GM23248 (cell line): ENCODE results near the gene FAM131A.

Source experiments
- EZH2 ChIP-seq: fragments of 200-600 bp; sonication (generic); IDR thresholded peaks from 2 replicates; pipeline ENCODE4 v1.6.1; 2018; ENCODE audit warnings: antibody characterized with exemption, mild to moderate bottlenecking; ENCODE audit not compliant: insufficient read depth, poor library complexity, severe bottlenecking
- EZH2phosphoT487 ChIP-seq: fragments of 200-600 bp; sonication (generic); IDR thresholded peaks from 2 replicates; pipeline ENCODE4 v1.6.1; 2018; ENCODE audit warnings: antibody characterized with exemption, moderate library complexity, mild to moderate bottlenecking, low read depth; ENCODE audit not compliant: insufficient read depth

DNA sequence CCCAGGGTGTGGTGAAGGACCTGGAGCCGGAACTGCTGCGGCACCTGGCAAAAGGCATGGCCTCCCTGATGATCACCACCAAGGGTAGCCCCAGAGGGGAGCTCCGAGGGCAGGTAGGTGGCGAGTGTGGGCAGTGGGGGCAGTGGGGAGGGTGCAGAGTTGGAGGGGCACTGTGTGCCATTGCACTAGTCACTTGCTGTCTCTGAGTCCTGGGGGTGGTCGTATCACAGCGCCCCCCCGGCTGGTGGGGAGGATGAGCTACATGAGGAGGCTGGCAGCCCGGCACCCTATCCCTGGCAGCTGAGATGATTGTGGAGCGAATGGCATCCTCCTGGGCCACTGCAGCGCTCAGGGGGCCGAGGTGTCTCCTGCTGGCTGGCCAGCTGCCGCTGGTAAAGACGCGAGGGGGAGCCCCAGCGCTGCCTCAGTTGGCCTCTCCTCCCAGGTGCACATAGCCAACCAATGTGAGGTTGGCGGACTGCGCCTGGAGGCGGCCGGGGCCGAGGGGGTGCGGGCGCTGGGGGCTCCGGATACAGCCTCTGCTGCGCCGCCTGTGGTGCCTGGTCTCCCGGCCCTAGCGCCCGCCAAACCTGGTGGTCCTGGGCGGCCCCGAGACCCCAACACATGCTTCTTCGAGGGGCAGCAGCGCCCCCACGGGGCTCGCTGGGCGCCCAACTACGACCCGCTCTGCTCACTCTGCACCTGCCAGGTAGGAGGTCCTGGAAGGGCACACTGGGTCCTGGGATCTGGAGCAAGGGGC, 48.8 kb downstream of the FAM131A start:
- no peak for TF ChIP-seq EZH2
- TF ChIP-seq EZH2phosphoT487, result no peak
